Activated T-cell treated with anti-CD3 and anti-CD28 coated beads, Interleukin-2, amount 50 U/mL, for 24 hours (primary cell): Measurements from ENCODE around the gene NPLOC4.

Source experiments
- DNase-seq: peaks from one replicate; pipeline ENCODE4 v3.0.0-alpha.2; 2020
- H3K27ac Mint-ChIP-seq: 2 replicates; pipeline ENCODE4 v1.8.0; 2020; ENCODE audit warnings: mild to moderate bottlenecking, mixed read lengths
- H3K27me3 Mint-ChIP-seq: 2 replicates; pipeline ENCODE4 v1.8.0; 2020; ENCODE audit warnings: mixed read lengths
- H3K36me3 Mint-ChIP-seq: 2 replicates; pipeline ENCODE4 v1.8.0; 2020; ENCODE audit warnings: low read depth, mixed read lengths
- H3K4me1 Mint-ChIP-seq: 2 replicates; pipeline ENCODE4 v1.8.0; 2020; ENCODE audit warnings: low read depth, mixed read lengths
- H3K4me3 Mint-ChIP-seq: 2 replicates; pipeline ENCODE4 v1.8.0; 2020; ENCODE audit warnings: mild to moderate bottlenecking, moderate library complexity, mixed read lengths
- H3K9me3 Mint-ChIP-seq: 2 replicates; pipeline ENCODE4 v1.8.0; 2020; ENCODE audit warnings: mixed read lengths

The NPLOC4 gene

GRCh38 chr17:81651692-81652091, 14.8 kb upstream of the NPLOC4 start:
- no peak overlapping the region for H3K27ac Mint-ChIP-seq
- peaks cover 12% of the 10 kb centered on the region for H3K4me1 Mint-ChIP-seq
- no peak for DNase-seq
- no peaks in the 10 kb centered on the region for H3K36me3 Mint-ChIP-seq
- peaks cover 51% of the 10 kb centered on the region for H3K27me3 Mint-ChIP-seq
- no peaks in the 10 kb centered on the region for H3K9me3 Mint-ChIP-seq
- H3K4me3 Mint-ChIP-seq, result no peak overlapping the region

- Mint-ChIP-seq H3K9me3 (no peaks in the 10 kb centered on the region), H3K27ac (no peak overlapping the region), H3K4me1 (peaks cover 11% of the 10 kb centered on the region), H3K27me3 (peaks cover 53% of the 10 kb centered on the region), H3K36me3 (no peaks in the 10 kb centered on the region), H3K4me3 (no peak overlapping the region)
- no peak for DNase-seq
These were observed 14.0 kb upstream of the NPLOC4 start for GRCh38 chr17:81650951-81651350.

- Mint-ChIP-seq H3K27me3 (peaks cover 47% of the 10 kb centered on the region), H3K4me3 (no peak overlapping the region), H3K4me1 (peaks cover 7% of the 10 kb centered on the region), H3K9me3 (no peaks in the 10 kb centered on the region), H3K27ac (no peak overlapping the region), H3K36me3 (no peaks in the 10 kb centered on the region)
- no peak for DNase-seq
These were observed 11.8 kb upstream of the NPLOC4 start for GRCh38 chr17:81648707-81649085.

GRCh38 chr17:81648013-81648706, 11.2 kb upstream of the NPLOC4 start:
- Mint-ChIP-seq H3K9me3 (no peaks in the 10 kb centered on the region), H3K27me3 (peaks cover 43% of the 10 kb centered on the region), H3K27ac (no peak overlapping the region), H3K4me1 (peaks cover 2% of the 10 kb centered on the region), H3K4me3 (no peak overlapping the region), H3K36me3 (no peaks in the 10 kb centered on the region)
- DNase-seq, result no peak

- no peak for DNase-seq
- Mint-ChIP-seq H3K4me1 (no peaks in the 10 kb centered on the region), H3K27me3 (peaks cover 41% of the 10 kb centered on the region), H3K9me3 (no peaks in the 10 kb centered on the region), H3K27ac (no peak overlapping the region), H3K36me3 (no peaks in the 10 kb centered on the region), H3K4me3 (no peak overlapping the region)
These were observed 10.7 kb upstream of the NPLOC4 start for GRCh38 chr17:81647640-81648012.

GRCh38 chr17:81646869-81647600, 10.1 kb upstream of the NPLOC4 start:
- no peak overlapping the region for H3K27ac Mint-ChIP-seq
- H3K36me3 Mint-ChIP-seq, result no peaks in the 10 kb centered on the region
- H3K4me1 Mint-ChIP-seq, result no peaks in the 10 kb centered on the region
- no peaks in the 10 kb centered on the region for H3K9me3 Mint-ChIP-seq
- H3K4me3 Mint-ChIP-seq, result no peak overlapping the region
- peaks cover 41% of the 10 kb centered on the region for H3K27me3 Mint-ChIP-seq
- no peak for DNase-seq

GRCh38 chr17:81644976-81645952, 8.4 kb upstream of the NPLOC4 start:
- Mint-ChIP-seq H3K27me3 (peaks cover 30% of the 10 kb centered on the region), H3K36me3 (no peaks in the 10 kb centered on the region), H3K4me3 (no peak overlapping the region), H3K27ac (no peak overlapping the region), H3K9me3 (no peaks in the 10 kb centered on the region), H3K4me1 (no peaks in the 10 kb centered on the region)
- DNase-seq, result no peak

GRCh38 chr17:81644496-81644895, 7.6 kb upstream of the NPLOC4 start:
- no peaks in the 10 kb centered on the region for H3K4me1 Mint-ChIP-seq
- no peaks in the 10 kb centered on the region for H3K36me3 Mint-ChIP-seq
- no peak for DNase-seq
- H3K9me3 Mint-ChIP-seq, result no peaks in the 10 kb centered on the region
- H3K27me3 Mint-ChIP-seq, result peaks cover 24% of the 10 kb centered on the region
- no peak overlapping the region for H3K4me3 Mint-ChIP-seq
- no peak overlapping the region for H3K27ac Mint-ChIP-seq

GRCh38 chr17:81641825-81642489, 5.0 kb upstream of the NPLOC4 start:
- no peak overlapping the region for H3K27ac Mint-ChIP-seq
- H3K4me1 Mint-ChIP-seq, result peaks cover 7% of the 10 kb centered on the region
- H3K4me3 Mint-ChIP-seq, result no peak overlapping the region
- no peak for DNase-seq
- peaks cover 4% of the 10 kb centered on the region for H3K27me3 Mint-ChIP-seq
- H3K36me3 Mint-ChIP-seq, result no peaks in the 10 kb centered on the region
- no peaks in the 10 kb centered on the region for H3K9me3 Mint-ChIP-seq

GRCh38 chr17:81640011-81640410, 3.1 kb upstream of the NPLOC4 start:
- no peak overlapping the region for H3K27ac Mint-ChIP-seq
- H3K4me3 Mint-ChIP-seq, result no peak overlapping the region

GRCh38 chr17:81638683-81639082, 1.8 kb upstream of the NPLOC4 start:
- Mint-ChIP-seq H3K27me3 (no peaks in the 10 kb centered on the region), H3K4me3 (no peak overlapping the region), H3K4me1 (peaks cover 22% of the 10 kb centered on the region), H3K36me3 (peaks cover 20% of the 10 kb centered on the region), H3K27ac (peak overlapping the region; percentile 31), H3K9me3 (no peaks in the 10 kb centered on the region)
- no peak for DNase-seq

More at GRCh38 chr17:81640011-81640410, 3.1 kb upstream of the NPLOC4 start:
- Mint-ChIP-seq H3K36me3 (peaks cover 10% of the 10 kb centered on the region), H3K4me1 (peaks cover 18% of the 10 kb centered on the region), H3K27me3 (no peaks in the 10 kb centered on the region), H3K9me3 (no peaks in the 10 kb centered on the region)
- no peak for DNase-seq

GRCh38 chr17:81635973-81636504, 873 bp downstream of the NPLOC4 start:
- Mint-ChIP-seq H3K27ac (peak overlapping the region; percentile 96), H3K36me3 (peaks cover 38% of the 10 kb centered on the region), H3K27me3 (no peaks in the 10 kb centered on the region), H3K4me3 (peak overlapping the region; percentile 98), H3K4me1 (peaks cover 34% of the 10 kb centered on the region), H3K9me3 (no peaks in the 10 kb centered on the region)
- no peak for DNase-seq

- H3K4me1 Mint-ChIP-seq, result peaks cover 34% of the 10 kb centered on the region
- no peaks in the 10 kb centered on the region for H3K9me3 Mint-ChIP-seq
- DNase-seq, result no peak
- H3K27ac Mint-ChIP-seq, result peak overlapping the region; percentile 96
- peaks cover 39% of the 10 kb centered on the region for H3K36me3 Mint-ChIP-seq
- peak overlapping the region; percentile 98 for H3K4me3 Mint-ChIP-seq
- no peaks in the 10 kb centered on the region for H3K27me3 Mint-ChIP-seq
These were observed 1.5 kb downstream of the NPLOC4 start for GRCh38 chr17:81635431-81635830.

- H3K36me3 Mint-ChIP-seq, result peaks cover 77% of the 10 kb centered on the region
- peak overlapping the region; percentile 66 for H3K27ac Mint-ChIP-seq
- peaks cover 27% of the 10 kb centered on the region for H3K4me1 Mint-ChIP-seq
- no peak for DNase-seq
- no peaks in the 10 kb centered on the region for H3K27me3 Mint-ChIP-seq
- no peaks in the 10 kb centered on the region for H3K9me3 Mint-ChIP-seq
- no peak overlapping the region for H3K4me3 Mint-ChIP-seq
These were observed 5.4 kb downstream of the NPLOC4 start for GRCh38 chr17:81631482-81631881.
